Upper lobe of left lung (tissue), 4 donors: ENCODE measurements around the gene MRPL4.
"Not testable (repeated sequence)": the region's sequence is repeated elsewhere in the genome, so short reads cannot be mapped to it uniquely, and the experiment has no call there.

Experiments used
- CTCF ChIP-seq, 6 experiments: fragments of 450-650 bp in 4 of 6; fragments of 200-600 bp in 2 of 6; sonication (generic) in 2 of 6; IDR thresholded peaks; one replicate each; pipeline ENCODE4 v1.5.1; 2016 to 2019; ENCODE audit warnings: antibody characterized with exemption in 6 of 6
- POLR2A ChIP-seq, 4 donors: fragments of 450-650 bp; IDR thresholded peaks; one replicate each; pipeline ENCODE4 v1.5.1; 2016 to 2017; ENCODE audit warnings: antibody characterized with exemption in 4 of 4, mild to moderate bottlenecking in 2 of 4

- not testable (repeated sequence) for TF ChIP-seq CTCF, POLR2A (IDR thresholded peaks at IDR 0.05)
Observed at GRCh38 chr19:10282043-10282442, 30.0 kb downstream of the MRPL4 start.
